ENCODE data around the gene KCNQ5. TPM values are rescaled to one million over a fixed set of nuclear protein-coding genes. Genes with fewer than 3 reads are reported as not detected.
"Not testable (repeated sequence)": the region's sequence is repeated elsewhere in the genome, so short reads cannot be mapped to it uniquely, and the experiment has no call there.

Gene KCNQ5
- total and polyA plus RNA-seq, 5 experiments from 2014 or later, result 2.3 to 10.7 (median 4.8) TPM

DNA sequence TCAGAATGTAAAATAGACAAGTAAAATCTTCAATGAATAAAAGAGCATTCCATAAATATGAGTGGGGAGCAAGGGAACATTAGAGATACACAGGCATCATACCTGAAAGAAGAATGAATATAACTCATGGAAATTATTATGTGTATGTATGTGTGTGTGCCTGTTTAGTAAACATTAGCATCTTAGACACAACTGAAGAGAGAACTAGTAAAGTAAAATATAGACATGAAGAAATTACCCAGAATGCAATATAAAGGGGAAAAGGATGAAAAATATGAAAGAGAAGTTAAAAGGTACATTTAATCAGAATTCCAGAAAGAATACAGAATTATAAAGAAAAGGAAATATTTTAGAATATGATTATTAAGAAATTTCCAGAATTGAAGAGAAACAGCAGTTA lies 264.3 kb downstream of the KCNQ5 start:
- Mint-ChIP-seq H3K36me3 (peaks cover 11 to 36% (median 17%) of the 10 kb centered on the region in 3 donors), H3K4me3 (no peak overlapping the region), H3K27me3 (no peaks in the 10 kb centered on the region), H3K27ac (no peak overlapping the region), H3K4me1 (peaks cover 0 to 10% (median 2%) of the 10 kb centered on the region in 4 donors), H3K9me3 (peaks cover 3 to 21% (median 10%) of the 10 kb centered on the region in 9 donors)
- ATAC-seq, result no peak
- POLR2A ChIA-PET, result no interaction called here
- no peak for DNase-seq

- peaks cover 4 to 20% (median 12%) of the 10 kb centered on the region in 9 donors for H3K9me3 Mint-ChIP-seq
- no peak overlapping the region for H3K27ac Mint-ChIP-seq
- POLR2A ChIA-PET, result no interaction called here
- H3K36me3 Mint-ChIP-seq, result peaks cover 6 to 15% (median 13%) of the 10 kb centered on the region in 3 donors
- DNase-seq (no peak), ATAC-seq (no peak)
- no peak overlapping the region for H3K4me3 Mint-ChIP-seq
- H3K4me1 Mint-ChIP-seq, result peaks cover 0 to 17% (median 7%) of the 10 kb centered on the region in 4 donors
- H3K27me3 Mint-ChIP-seq, result no peaks in the 10 kb centered on the region
These were observed 268.4 kb downstream of the KCNQ5 start for GRCh38 chr6:72890233-72890632.

GRCh38 chr6:72890671-72891070 lies 268.8 kb downstream of the KCNQ5 start:
- ATAC-seq (no peak), DNase-seq (no peak)
- H3K4me1 Mint-ChIP-seq, result peaks cover 0 to 17% (median 7%) of the 10 kb centered on the region in 4 donors
- no peak overlapping the region for H3K4me3 Mint-ChIP-seq
- POLR2A ChIA-PET, result no interaction called here
- H3K36me3 Mint-ChIP-seq, result peaks cover 6 to 11% (median 10%) of the 10 kb centered on the region in 3 donors
- H3K27ac Mint-ChIP-seq, result no peak overlapping the region
- peaks cover 4 to 16% (median 10%) of the 10 kb centered on the region in 9 donors for H3K9me3 Mint-ChIP-seq
- no peaks in the 10 kb centered on the region for H3K27me3 Mint-ChIP-seq

GRCh38 chr6:72892901-72893300 lies 271.0 kb downstream of the KCNQ5 start:
- no peak for DNase-seq
- POLR2A ChIA-PET, result no interaction called here
- H3K36me3 Mint-ChIP-seq, result peaks cover 12 to 22% (median 22%) of the 10 kb centered on the region in 3 donors
- H3K27ac Mint-ChIP-seq, result no peak overlapping the region
- H3K27me3 Mint-ChIP-seq, result no peaks in the 10 kb centered on the region
- no peak for ATAC-seq
- H3K4me1 Mint-ChIP-seq, result peaks cover 0 to 17% (median 8%) of the 10 kb centered on the region in 4 donors
- H3K9me3 Mint-ChIP-seq, result peaks cover 0 to 21% (median 11%) of the 10 kb centered on the region in 9 donors
- no peak overlapping the region for H3K4me3 Mint-ChIP-seq

GRCh38 chr6:72894091-72894490 lies 272.2 kb downstream of the KCNQ5 start:
- no peaks in the 10 kb centered on the region for H3K27me3 Mint-ChIP-seq
- peaks cover 0 to 33% (median 20%) of the 10 kb centered on the region in 9 donors for H3K9me3 Mint-ChIP-seq
- no peak overlapping the region for H3K4me3 Mint-ChIP-seq
- POLR2A ChIA-PET, result no interaction called here
- peaks cover 0 to 17% (median 8%) of the 10 kb centered on the region in 4 donors for H3K4me1 Mint-ChIP-seq
- ATAC-seq (no peak), DNase-seq (no peak)
- peaks cover 22 to 32% (median 31%) of the 10 kb centered on the region in 3 donors for H3K36me3 Mint-ChIP-seq
- H3K27ac Mint-ChIP-seq, result no peak overlapping the region

DNA sequence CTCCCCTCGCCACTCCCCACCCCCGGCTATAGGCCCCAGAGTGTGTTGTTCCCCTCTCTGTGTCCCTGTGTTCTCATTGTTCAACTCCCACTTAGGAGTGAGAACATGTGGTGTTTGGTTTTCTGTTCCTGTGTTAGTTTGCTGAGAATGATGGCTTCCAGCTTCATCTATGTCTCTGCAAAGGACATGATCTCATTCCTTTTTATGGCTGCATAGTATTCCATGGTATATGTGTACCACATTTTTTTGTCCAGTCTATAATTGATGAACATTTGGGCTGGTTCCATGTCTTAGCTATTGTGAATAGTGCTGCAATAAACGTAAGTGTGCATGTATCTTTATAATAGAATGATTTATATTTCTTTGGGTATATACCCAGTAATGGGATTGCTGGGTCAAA lies 276.4 kb downstream of the KCNQ5 start:
- H3K27me3 Mint-ChIP-seq, ATAC-seq, H3K27ac Mint-ChIP-seq, DNase-seq, H3K4me3 Mint-ChIP-seq: not testable (repeated sequence)
- H3K9me3 Mint-ChIP-seq, result peaks cover 0 to 59% (median 41%) of the 10 kb centered on the region in 9 donors
- peaks cover 9 to 25% (median 14%) of the 10 kb centered on the region in 4 donors for H3K4me1 Mint-ChIP-seq
- peaks cover 34 to 49% (median 42%) of the 10 kb centered on the region in 3 donors for H3K36me3 Mint-ChIP-seq
- POLR2A ChIA-PET, result interaction anchor here (0.6 kb wide), 1 partner anchor 351 kb away, joined by 4 read pairs; no protein-coding TSS in a partner anchor

GRCh38 chr6:72905705-72906478 lies 284.0 kb downstream of the KCNQ5 start:
- peaks cover 14 to 78% (median 25%) of the 10 kb centered on the region in 4 donors for H3K4me1 Mint-ChIP-seq
- peaks cover 0 to 24% (median 18%) of the 10 kb centered on the region in 9 donors for H3K9me3 Mint-ChIP-seq
- POLR2A ChIA-PET, result no interaction called here
- H3K27ac Mint-ChIP-seq, result no peak overlapping the region
- ATAC-seq (no peak), DNase-seq (no peak)
- no peak overlapping the region for H3K4me3 Mint-ChIP-seq
- H3K27me3 Mint-ChIP-seq, result no peaks in the 10 kb centered on the region
- H3K36me3 Mint-ChIP-seq, result peaks cover 8 to 20% (median 15%) of the 10 kb centered on the region in 3 donors

DNA sequence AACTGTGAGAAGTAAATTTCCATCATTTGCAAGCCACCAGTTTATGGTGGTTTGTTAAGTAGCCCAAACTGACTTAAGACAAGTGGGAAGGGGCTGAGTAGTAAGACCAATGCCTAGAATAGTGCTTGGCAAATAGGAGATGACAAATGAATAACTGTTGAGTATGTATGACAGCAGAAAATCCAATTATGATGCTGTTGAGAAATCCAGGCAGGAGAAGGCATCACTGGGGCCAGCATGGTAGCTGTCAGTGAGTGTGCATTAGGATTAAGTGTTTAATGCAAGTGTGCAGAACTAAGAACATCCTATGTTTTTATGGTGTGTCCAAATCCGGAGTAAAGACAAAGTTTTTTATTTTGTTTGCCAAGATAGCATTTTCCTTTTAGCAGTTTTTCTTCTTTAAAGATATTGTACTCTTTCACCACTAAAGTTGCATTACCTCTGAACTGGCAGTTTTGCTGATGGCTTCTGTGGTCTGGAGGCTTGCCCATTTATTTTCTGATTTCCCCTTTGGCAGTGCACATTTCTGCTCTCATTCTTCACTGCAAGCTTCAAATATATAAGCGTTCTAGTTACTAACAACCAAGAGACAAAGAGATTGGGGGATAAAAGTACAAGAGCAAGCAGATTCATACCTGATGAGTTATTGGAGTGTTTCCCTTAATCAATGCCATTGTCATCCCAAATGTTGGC lies 289.7 kb downstream of the KCNQ5 start:
- DNase-seq (no peak), ATAC-seq (no peak)
- H3K4me1 Mint-ChIP-seq, result peaks cover 16 to 44% (median 20%) of the 10 kb centered on the region in 4 donors
- H3K27ac Mint-ChIP-seq, result peak overlapping the region in 1 of 10 donors; percentile 68
- no peaks in the 10 kb centered on the region for H3K27me3 Mint-ChIP-seq
- POLR2A ChIA-PET, result no interaction called here
- no peaks in the 10 kb centered on the region for H3K9me3 Mint-ChIP-seq
- H3K36me3 Mint-ChIP-seq, result no peaks in the 10 kb centered on the region
- H3K4me3 Mint-ChIP-seq, result no peak overlapping the region

DNA sequence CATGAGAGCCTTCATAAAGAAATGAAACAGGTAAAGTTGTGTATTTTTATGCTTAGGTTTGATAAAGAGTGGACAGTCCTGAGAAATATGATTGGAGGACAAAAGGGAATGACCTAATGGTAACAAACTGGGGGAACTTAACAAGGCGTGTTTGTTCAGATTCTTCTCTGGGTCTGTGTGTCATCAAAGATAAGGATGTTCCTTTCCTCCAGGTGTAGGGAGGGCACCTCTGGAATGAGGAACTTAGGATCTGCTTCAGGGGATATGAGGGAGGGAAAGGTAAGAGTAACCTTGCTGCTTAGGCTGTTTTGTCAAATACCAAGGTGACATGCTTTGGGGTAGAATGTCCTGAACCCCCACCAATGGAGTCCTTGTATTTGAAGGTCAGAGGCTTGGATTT lies 291.9 kb downstream of the KCNQ5 start:
- Mint-ChIP-seq H3K4me1 (peaks cover 17 to 33% (median 21%) of the 10 kb centered on the region in 4 donors), H3K4me3 (no peak overlapping the region), H3K9me3 (no peaks in the 10 kb centered on the region), H3K36me3 (no peaks in the 10 kb centered on the region), H3K27me3 (no peaks in the 10 kb centered on the region), H3K27ac (no peak overlapping the region)
- ATAC-seq (no peak), DNase-seq (no peak)
- POLR2A ChIA-PET, result no interaction called here

DNA sequence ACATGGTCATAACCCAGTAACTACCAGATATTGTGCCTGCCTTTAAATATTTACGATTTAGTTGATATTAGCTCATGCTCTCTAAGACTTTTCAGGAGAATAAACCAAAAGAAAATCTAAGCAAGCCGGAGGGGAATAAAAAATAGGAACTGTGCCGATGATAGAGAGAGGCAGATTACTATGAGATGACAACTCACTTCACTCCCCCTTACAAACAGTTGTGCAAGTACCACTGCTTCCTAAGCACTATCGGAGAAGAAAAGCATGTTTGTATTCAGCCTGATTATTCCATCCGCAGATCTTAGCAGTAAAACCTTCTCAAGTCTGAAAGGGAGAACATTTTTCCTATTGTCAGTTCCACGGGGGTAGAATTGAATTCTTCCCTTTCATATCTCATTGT lies 294.4 kb downstream of the KCNQ5 start:
- Mint-ChIP-seq H3K27me3 (no peaks in the 10 kb centered on the region), H3K27ac (no peak overlapping the region), H3K36me3 (no peaks in the 10 kb centered on the region), H3K9me3 (no peaks in the 10 kb centered on the region), H3K4me1 (peaks cover 13 to 16% (median 14%) of the 10 kb centered on the region in 4 donors), H3K4me3 (no peak overlapping the region)
- ATAC-seq (no peak), DNase-seq (no peak)
- POLR2A ChIA-PET, result no interaction called here

- POLR2A ChIA-PET, result no interaction called here
- Mint-ChIP-seq H3K4me1 (peaks cover 7 to 11% (median 9%) of the 10 kb centered on the region in 4 donors), H3K27me3 (no peaks in the 10 kb centered on the region), H3K36me3 (no peaks in the 10 kb centered on the region), H3K4me3 (no peak overlapping the region), H3K9me3 (no peaks in the 10 kb centered on the region), H3K27ac (no peak overlapping the region)
- DNase-seq (no peak), ATAC-seq (no peak)
These were observed 295.0 kb downstream of the KCNQ5 start for GRCh38 chr6:72916906-72917305.

DNA sequence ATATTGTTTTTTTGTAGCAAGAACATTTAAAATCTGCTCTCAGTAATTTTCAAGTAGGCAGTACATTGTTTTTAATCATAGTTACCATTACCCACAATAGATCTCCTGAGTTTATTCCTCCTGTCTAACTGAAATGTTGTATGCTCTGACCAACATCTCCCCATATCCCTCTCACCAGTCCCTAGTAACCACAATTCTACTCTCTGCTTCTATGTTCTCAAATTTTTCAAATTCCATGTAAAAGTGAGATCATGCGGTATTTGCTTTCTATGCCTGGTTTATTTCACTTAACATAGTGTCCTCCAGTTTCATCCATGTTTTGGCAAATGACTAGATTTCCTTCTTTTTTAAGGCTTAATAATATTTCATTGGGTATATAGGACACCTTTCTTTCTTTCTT lies 300.5 kb downstream of the KCNQ5 start:
- ATAC-seq (no peak), DNase-seq (no peak)
- no peak overlapping the region for H3K27ac Mint-ChIP-seq
- H3K4me3 Mint-ChIP-seq, result no peak overlapping the region
- no peaks in the 10 kb centered on the region for H3K27me3 Mint-ChIP-seq
- H3K4me1 Mint-ChIP-seq, result peaks cover 0 to 5% (median 4%) of the 10 kb centered on the region in 4 donors
- no peaks in the 10 kb centered on the region for H3K9me3 Mint-ChIP-seq
- POLR2A ChIA-PET, result no interaction called here
- no peaks in the 10 kb centered on the region for H3K36me3 Mint-ChIP-seq

GRCh38 chr6:72925136-72925535 lies 303.3 kb downstream of the KCNQ5 start:
- DNase-seq, result no peak
- Mint-ChIP-seq H3K9me3 (no peaks in the 10 kb centered on the region), H3K27me3 (no peaks in the 10 kb centered on the region), H3K4me3 (no peak overlapping the region), H3K4me1 (peaks cover 0 to 3% (median 1%) of the 10 kb centered on the region in 4 donors), H3K36me3 (no peaks in the 10 kb centered on the region), H3K27ac (no peak overlapping the region)
- no peak for ATAC-seq
- POLR2A ChIA-PET, result no interaction called here
